Neural crest cell (in vitro differentiated cells): ENCODE data around the gene NIP7. TPM values are rescaled to one million over a fixed set of nuclear protein-coding genes. Genes with fewer than 3 reads are reported as not detected.

Source experiments
- DNase-seq: peaks from one replicate; pipeline ENCODE4 v3.0.0; 2021; ENCODE audit warnings: low read depth, mixed read lengths, low spot score
- H3K27ac Mint-ChIP-seq: one replicate; pipeline ENCODE4 v1.8.0; 2021; ENCODE audit warnings: mild to moderate bottlenecking, mixed read lengths; ENCODE audit not compliant: unreplicated experiment
- H3K27me3 Mint-ChIP-seq: 2 replicates; pipeline ENCODE4 v1.8.0; 2021; ENCODE audit warnings: low read depth, mild to moderate bottlenecking, mixed read lengths
- H3K36me3 Mint-ChIP-seq: 2 replicates; pipeline ENCODE4 v1.8.0; 2021; ENCODE audit warnings: low read depth, mild to moderate bottlenecking, mixed read lengths
- H3K4me1 Mint-ChIP-seq: 2 replicates; pipeline ENCODE4 v1.8.0; 2021; ENCODE audit warnings: mixed read lengths
- H3K4me3 Mint-ChIP-seq: one replicate; pipeline ENCODE4 v1.8.0; 2021; ENCODE audit warnings: mild to moderate bottlenecking, mixed read lengths
- H3K9me3 Mint-ChIP-seq: 2 replicates; pipeline ENCODE4 v1.8.0; 2021; ENCODE audit warnings: mixed read lengths
- total RNA-seq: library from RNA; stranded (reverse); gene quantifications from 2 replicates; pipeline ENCODE4 v1.2.1, GENCODE V29; 2021
- TF ChIP-seq, protein P1 (sequence below): fragments of 200-600 bp; sonication (generic); conservative IDR thresholded peaks from 2 replicates; pipeline ENCODE4 v1.5.0; 2021; ENCODE audit warnings: antibody characterized with exemption, mild to moderate bottlenecking

NIP7 gene
- total RNA-seq, 1 donor from 2014 or later: 42.3 TPM

DNA sequence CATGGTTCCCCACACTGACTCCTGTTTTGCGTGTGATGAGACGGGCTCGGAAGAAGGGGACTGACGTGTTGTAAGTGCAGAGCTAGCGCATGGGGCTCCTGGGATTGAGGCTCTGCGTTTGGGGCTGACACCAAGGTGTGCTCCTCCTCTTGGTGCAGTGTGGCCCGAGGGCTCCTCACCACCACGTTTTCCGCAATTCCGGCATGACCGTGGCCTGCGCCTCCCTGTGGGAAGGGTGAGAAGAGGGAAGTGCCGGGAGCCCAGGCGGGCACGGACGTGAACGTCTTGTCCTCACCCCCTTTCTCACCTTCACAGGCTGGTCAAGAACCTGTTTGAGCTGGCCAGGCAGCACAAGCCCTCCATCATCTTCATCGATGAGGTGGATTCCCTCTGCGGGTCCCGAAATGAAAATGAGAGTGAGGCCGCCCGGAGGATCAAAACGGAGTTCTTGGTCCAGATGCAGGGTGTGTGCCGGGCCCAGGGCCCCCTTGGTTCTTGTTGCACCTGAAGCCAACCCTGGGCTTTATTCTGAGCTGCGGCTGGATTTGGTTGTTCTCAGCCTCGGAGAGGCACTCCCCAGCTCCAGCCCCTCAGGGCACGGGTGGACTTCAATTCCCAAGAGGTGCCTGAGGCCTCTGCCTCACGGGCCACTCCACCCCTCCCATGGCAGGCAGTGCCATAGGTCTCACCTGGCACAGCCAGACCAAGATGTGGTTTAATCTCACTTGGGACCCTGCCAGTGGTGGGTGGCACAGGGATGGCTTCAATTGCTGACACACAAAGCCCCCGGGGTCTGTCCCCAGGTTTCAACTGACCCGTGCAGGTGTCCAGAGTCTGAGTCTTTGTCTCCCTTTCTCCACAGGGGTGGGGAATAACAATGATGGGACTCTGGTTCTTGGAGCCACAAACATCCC, 19.5 kb upstream of the NIP7 start:
- Mint-ChIP-seq H3K27ac (no peak overlapping the region), H3K4me1 (no peaks in the 10 kb centered on the region), H3K36me3 (peaks cover 22% of the 10 kb centered on the region), H3K4me3 (no peak overlapping the region), H3K27me3 (no peaks in the 10 kb centered on the region), H3K9me3 (no peaks in the 10 kb centered on the region)
- no peak for DNase-seq
- TF ChIP-seq, protein P1, sequence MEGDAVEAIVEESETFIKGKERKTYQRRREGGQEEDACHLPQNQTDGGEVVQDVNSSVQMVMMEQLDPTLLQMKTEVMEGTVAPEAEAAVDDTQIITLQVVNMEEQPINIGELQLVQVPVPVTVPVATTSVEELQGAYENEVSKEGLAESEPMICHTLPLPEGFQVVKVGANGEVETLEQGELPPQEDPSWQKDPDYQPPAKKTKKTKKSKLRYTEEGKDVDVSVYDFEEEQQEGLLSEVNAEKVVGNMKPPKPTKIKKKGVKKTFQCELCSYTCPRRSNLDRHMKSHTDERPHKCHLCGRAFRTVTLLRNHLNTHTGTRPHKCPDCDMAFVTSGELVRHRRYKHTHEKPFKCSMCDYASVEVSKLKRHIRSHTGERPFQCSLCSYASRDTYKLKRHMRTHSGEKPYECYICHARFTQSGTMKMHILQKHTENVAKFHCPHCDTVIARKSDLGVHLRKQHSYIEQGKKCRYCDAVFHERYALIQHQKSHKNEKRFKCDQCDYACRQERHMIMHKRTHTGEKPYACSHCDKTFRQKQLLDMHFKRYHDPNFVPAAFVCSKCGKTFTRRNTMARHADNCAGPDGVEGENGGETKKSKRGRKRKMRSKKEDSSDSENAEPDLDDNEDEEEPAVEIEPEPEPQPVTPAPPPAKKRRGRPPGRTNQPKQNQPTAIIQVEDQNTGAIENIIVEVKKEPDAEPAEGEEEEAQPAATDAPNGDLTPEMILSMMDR: no peak

DNA sequence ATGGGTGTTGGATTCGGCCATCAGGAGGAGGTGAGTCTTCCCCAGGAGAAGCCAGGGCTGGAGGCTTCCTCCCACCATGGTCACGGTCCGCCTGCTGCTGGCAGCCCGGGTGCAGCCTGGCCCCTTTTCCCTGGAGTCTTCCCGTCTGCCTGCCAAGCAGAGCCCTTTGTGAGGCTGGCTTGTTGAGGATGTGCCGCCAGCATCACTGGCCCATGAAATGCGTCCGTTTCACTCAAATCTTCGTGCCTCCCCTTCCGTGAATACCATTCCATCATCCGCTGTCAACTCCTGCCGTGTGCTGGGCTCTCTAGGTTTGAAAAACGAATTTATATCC, 18.9 kb upstream of the NIP7 start:
- H3K27me3 Mint-ChIP-seq: no peaks in the 10 kb centered on the region
- H3K4me1 Mint-ChIP-seq: peaks cover under 1% of the 10 kb centered on the region
- peaks cover 22% of the 10 kb centered on the region for H3K36me3 Mint-ChIP-seq
- H3K4me3 Mint-ChIP-seq: peak overlapping the region; percentile 18
- no peak for DNase-seq
- H3K9me3 Mint-ChIP-seq: no peaks in the 10 kb centered on the region
- TF ChIP-seq, protein P1: no peak
- no peak overlapping the region for H3K27ac Mint-ChIP-seq

DNA sequence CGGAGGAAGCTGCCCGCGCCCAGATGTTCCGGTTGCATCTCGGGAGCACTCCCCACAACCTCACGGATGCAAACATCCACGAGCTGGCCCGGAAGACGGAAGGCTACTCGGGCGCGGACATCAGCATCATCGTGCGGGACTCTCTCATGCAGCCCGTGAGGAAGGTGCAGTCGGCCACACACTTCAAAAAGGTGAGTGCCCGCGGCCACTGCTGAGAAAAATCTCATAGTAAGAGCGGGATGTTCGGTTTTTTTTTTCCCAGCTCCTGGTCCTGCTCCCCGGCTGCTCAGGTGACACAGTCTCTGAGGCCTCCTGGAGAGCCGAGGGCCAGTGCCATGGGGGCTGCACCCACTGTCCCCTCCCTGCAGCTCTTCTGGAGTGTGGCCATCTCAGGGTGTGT, 18.5 kb upstream of the NIP7 start:
- Mint-ChIP-seq H3K27me3 (no peaks in the 10 kb centered on the region), H3K4me1 (peaks cover 5% of the 10 kb centered on the region), H3K9me3 (no peaks in the 10 kb centered on the region), H3K4me3 (peak overlapping the region; percentile 18), H3K27ac (peak overlapping the region; percentile 15), H3K36me3 (peaks cover 25% of the 10 kb centered on the region)
- TF ChIP-seq, protein P1: no peak
- no peak for DNase-seq

DNA sequence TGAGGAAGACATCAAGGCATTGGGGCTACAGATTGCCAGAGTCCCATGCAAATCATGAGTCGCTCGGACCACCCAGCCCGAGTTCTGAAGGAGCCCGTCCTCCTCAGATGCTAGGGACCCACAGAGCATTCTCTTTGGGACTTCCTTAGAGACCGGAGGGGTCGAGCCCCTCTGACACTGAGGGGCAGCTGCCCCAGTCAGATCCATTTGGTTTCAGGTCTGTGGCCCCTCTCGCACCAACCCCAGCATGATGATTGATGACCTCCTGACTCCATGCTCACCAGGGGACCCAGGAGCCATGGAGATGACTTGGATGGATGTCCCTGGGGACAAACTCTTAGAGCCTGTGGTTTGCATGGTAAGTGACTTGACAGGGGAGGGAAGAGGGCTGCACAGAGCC, 17.2 kb upstream of the NIP7 start:
- H3K27ac Mint-ChIP-seq: no peak overlapping the region
- no peaks in the 10 kb centered on the region for H3K9me3 Mint-ChIP-seq
- TF ChIP-seq, protein P1: no peak
- H3K36me3 Mint-ChIP-seq: peaks cover 22% of the 10 kb centered on the region
- no peaks in the 10 kb centered on the region for H3K27me3 Mint-ChIP-seq
- H3K4me1 Mint-ChIP-seq: peaks cover 11% of the 10 kb centered on the region
- DNase-seq: no peak
- H3K4me3 Mint-ChIP-seq: no peak overlapping the region

DNA sequence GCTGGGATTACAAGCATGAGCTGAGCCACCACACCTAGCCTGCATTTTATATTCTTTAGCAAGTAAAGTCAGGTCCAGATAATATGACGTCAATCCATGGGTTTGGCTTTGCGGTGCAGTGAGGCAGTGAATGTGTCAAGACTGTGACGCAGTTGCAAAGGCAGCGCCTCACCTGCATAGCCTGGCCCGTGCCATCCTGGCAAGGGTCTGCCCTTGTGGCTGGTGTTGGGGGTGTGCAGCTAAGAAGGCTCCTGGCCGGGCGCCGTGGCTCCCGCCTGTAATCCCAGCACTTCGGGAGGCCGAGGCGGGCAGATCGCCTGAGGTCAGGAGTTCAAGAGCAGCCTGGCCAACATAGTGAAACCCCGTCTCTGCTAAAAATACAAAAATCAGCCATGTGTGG, 16.2 kb upstream of the NIP7 start:
- no peaks in the 10 kb centered on the region for H3K27me3 Mint-ChIP-seq
- no peaks in the 10 kb centered on the region for H3K9me3 Mint-ChIP-seq
- H3K27ac Mint-ChIP-seq: no peak overlapping the region
- peak overlapping the region; percentile 27 for H3K4me3 Mint-ChIP-seq
- peaks cover 15% of the 10 kb centered on the region for H3K4me1 Mint-ChIP-seq
- no peak for DNase-seq
- H3K36me3 Mint-ChIP-seq: peaks cover 22% of the 10 kb centered on the region
- TF ChIP-seq, protein P1: no peak
